NT2/D1 (cell line): ENCODE results near the gene SCYGR3.

Source experiments
- SUZ12 ChIP-seq: IDR thresholded peaks from 2 replicates; pipeline ENCODE4 v1.6.1; 2011; ENCODE audit not compliant: insufficient read length, insufficient read depth; ENCODE audit errors: extremely low read depth
- YY1 ChIP-seq: IDR thresholded peaks from 2 replicates; pipeline ENCODE4 v1.6.1; 2011; ENCODE audit not compliant: insufficient read length, insufficient read depth

DNA sequence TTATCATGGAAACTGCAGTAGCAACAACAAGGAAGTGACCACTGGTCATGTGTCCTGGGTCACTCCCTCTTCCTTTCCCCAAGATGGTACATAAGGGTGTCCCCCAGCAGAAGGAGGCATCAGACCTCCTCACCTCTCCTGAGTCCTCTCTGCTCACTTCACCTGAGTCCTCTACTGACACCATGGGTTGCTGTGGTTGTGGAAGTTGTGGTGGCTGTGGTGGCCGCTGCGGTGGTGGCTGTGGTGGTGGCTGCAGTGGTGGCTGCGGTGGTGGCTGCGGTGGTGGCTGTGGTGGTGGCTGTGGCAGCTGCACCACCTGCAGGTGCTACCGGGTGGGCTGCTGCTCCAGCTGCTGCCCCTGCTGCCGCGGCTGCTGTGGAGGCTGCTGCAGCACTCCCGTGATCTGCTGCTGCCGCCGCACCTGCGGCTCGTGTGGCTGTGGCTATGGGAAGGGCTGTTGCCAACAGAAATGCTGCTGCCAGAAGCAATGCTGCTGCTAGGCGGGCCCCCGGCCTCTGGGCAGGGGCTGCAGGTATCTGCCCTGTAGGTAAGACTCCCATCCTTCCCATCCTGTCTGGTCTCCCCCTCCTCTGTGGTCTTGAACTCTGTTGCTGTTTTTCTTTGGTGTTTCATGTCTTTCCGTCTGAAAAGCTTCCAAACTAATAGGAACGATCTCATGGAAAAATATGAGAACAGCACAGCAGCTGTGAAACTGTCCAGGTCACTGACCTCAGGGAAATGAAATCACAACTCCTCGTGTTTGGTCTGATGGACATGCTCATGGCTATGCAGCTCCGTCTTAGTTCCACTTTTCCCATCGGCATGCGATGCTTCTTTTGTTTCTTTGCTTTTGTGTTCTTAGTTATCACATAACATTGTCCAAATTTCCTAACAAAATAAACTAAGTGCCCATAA is 2.9 kb upstream of the SCYGR3 start, which contains the start of gene SCYGR4:
- TF ChIP-seq YY1 (no peak), SUZ12 (no peak)
